GM12878 (cell line): ENCODE results near the gene TMPRSS6. TPM values are rescaled to one million over a fixed set of nuclear protein-coding genes. Genes with fewer than 3 reads are reported as not detected.

Source experiments
- ATAC-seq: fragments of 200-7000 bp; cut with Tn5 transposase; 3 replicates; pipeline ENCODE4 v1.9.1; 2020; ENCODE audit warnings: mild to moderate bottlenecking, moderate library complexity
- BruUV-seq: library from RNA; stranded (reverse); fragments of 400-500 nt; replicated peaks from 2 replicates; lab custom pipeline; 2021; lab: Mats Ljungman, UMichigan
- CTCF ChIA-PET: fragments of 300-600 bp; sonication (Branson Sonifier 250); formaldehyde crosslinking; extraction: SDS; loops from one replicate; lab custom pipeline; 2021; ENCODE audit warnings: inconsistent platforms; lab: Yijun Ruan, JAX
- POLR2A ChIA-PET: fragments of 350-600 bp; formaldehyde crosslinking; extraction: SDS; loops from one replicate; lab custom pipeline; 2021; ENCODE audit warnings: inconsistent platforms; lab: Charles Lee
- RAD21 ChIA-PET: fragments of 300-600 bp; sonication (Branson Sonifier 250); formaldehyde crosslinking; loops from one replicate; lab custom pipeline; 2023; ENCODE audit warnings: antibody characterized with exemption; ENCODE audit not compliant: unreplicated experiment; lab: Charles Lee
- SMC1A ChIA-PET: fragments of 300-600 bp; sonication (Branson Sonifier 250); formaldehyde crosslinking; loops from one replicate; lab custom pipeline; 2023; ENCODE audit not compliant: unreplicated experiment, uncharacterized antibody; lab: Charles Lee
- DNase-seq: peaks from one replicate; pipeline ENCODE4 v3.0.0-alpha.2; 2011; ENCODE audit warnings: low read depth, low spot score
- FAIRE-seq: peaks from 3 replicates; lab custom pipeline; 2011; peaks lifted over from hg19 to GRCh38; lab: Jason Lieb, UNC
- H2AFZ ChIP-seq: 2 replicates; pipeline ENCODE4 v1.6.0; 2011; ENCODE audit warnings: low read depth, low read length, control low read depth; ENCODE audit not compliant: control insufficient read depth
- H3K27ac ChIP-seq: 2 replicates; pipeline ENCODE4 v1.5.1; 2011; ENCODE audit warnings: control low read depth; ENCODE audit not compliant: control insufficient read depth, insufficient read depth
- H3K27me3 ChIP-seq, 2 experiments: replicated peaks in 1 of 2; 2 replicates each; pipeline versions ENCODE4 v1.6.0 to v1.6.1; 2011; ENCODE audit warnings: low read length in 1 of 2; ENCODE audit not compliant: control insufficient read depth in 2 of 2, insufficient read depth in 2 of 2
- H3K36me3 ChIP-seq, 2 experiments: 2 replicates each; pipeline ENCODE4 v1.5.1; 2011; ENCODE audit warnings: low read length in 1 of 2; ENCODE audit not compliant: control insufficient read depth in 2 of 2, insufficient read depth in 2 of 2
- H3K4me1 ChIP-seq: 2 replicates; pipeline ENCODE4 v1.6.1; 2011; ENCODE audit warnings: mild to moderate bottlenecking, low read length, moderate library complexity, mixed read lengths; ENCODE audit not compliant: control insufficient read depth, insufficient read depth
- H3K4me2 ChIP-seq: 2 replicates; pipeline ENCODE4 v1.6.0; 2011; ENCODE audit warnings: control low read depth; ENCODE audit not compliant: control insufficient read depth, insufficient read depth
- H3K4me3 ChIP-seq: fragments of 200-600 bp; sonication (generic); 2 replicates; pipeline ENCODE4 v1.5.1; 2016
- H3K79me2 ChIP-seq: 2 replicates; pipeline ENCODE4 v1.6.0; 2011; ENCODE audit warnings: low read length; ENCODE audit not compliant: control insufficient read depth, insufficient read depth
- H3K9ac ChIP-seq: 2 replicates; pipeline ENCODE4 v1.8.0; 2011; ENCODE audit warnings: low read length, control low read depth, mixed read lengths; ENCODE audit not compliant: control insufficient read depth, insufficient read depth
- H3K9me3 ChIP-seq: replicated peaks from 3 replicates; pipeline ENCODE4 v1.5.1; 2011; ENCODE audit warnings: mild to moderate bottlenecking, low read length; ENCODE audit not compliant: control insufficient read depth, insufficient read depth
- H4K20me1 ChIP-seq: 2 replicates; pipeline ENCODE4 v1.6.0; 2011; ENCODE audit not compliant: control insufficient read depth, insufficient read depth
- ATF7 ChIP-seq: fragments of 450-650 bp; IDR thresholded peaks from 2 replicates; pipeline ENCODE4 v1.6.1; 2016; ENCODE audit warnings: low read depth, mild to moderate bottlenecking
- FOS ChIP-seq: IDR thresholded peaks from 3 replicates; pipeline ENCODE4 v1.6.1; 2011; ENCODE audit warnings: borderline replicate concordance; ENCODE audit not compliant: insufficient read length; ENCODE audit errors: extremely low read depth
- GATAD2B ChIP-seq: fragments of 450-650 bp; conservative IDR thresholded peaks from 2 replicates; pipeline ENCODE4 v1.6.1; 2017; ENCODE audit warnings: low read depth, mild to moderate bottlenecking, moderate library complexity
- MAX ChIP-seq: IDR thresholded peaks from 2 replicates; pipeline ENCODE4 v1.6.1; 2012; ENCODE audit warnings: low read depth, low read length, improper control_type of control experiment
- MLLT1 ChIP-seq: fragments of 450-650 bp; IDR thresholded peaks from 2 replicates; pipeline ENCODE4 v1.6.1; 2016; ENCODE audit warnings: mild to moderate bottlenecking
- PAX5 ChIP-seq: IDR thresholded peaks from 2 replicates; pipeline ENCODE4 v1.6.1; 2011; ENCODE audit warnings: low read depth, low read length, borderline replicate concordance
- USF1 ChIP-seq: IDR thresholded peaks from 2 replicates; pipeline ENCODE4 v1.6.1; 2011; ENCODE audit warnings: borderline replicate concordance, low read depth, mild to moderate bottlenecking, moderate library complexity, mixed read lengths, low read length; ENCODE audit not compliant: insufficient read depth; ENCODE audit errors: extremely low read length
- ZNF622 ChIP-seq: fragments of 450-650 bp; IDR thresholded peaks from 2 replicates; pipeline ENCODE4 v1.6.1; 2017; ENCODE audit warnings: mild to moderate bottlenecking, inconsistent platforms
- WGBS: methylation state at CpG from one replicate; pipeline ENCODE4 v1.1.6; 2016; ENCODE audit warnings: low lambda C conversion rate; ENCODE audit not compliant: insufficient replicate concordance, insufficient coverage; ENCODE audit errors: missing lambda C conversion rate; 5-methylcytosine and 5-hydroxymethylcytosine counted together
- in situ Hi-C: fragments of 300-500 bp; cut with MboI; formaldehyde crosslinking; loops from 9 replicates; pipeline ENCODE4 v1.14.3; 2018; ENCODE audit warnings: mixed read lengths
- intact Hi-C: fragments of 100-400 bp; cut with micrococcal nuclease; formaldehyde crosslinking; loops from one replicate; pipeline ENCODE4 v1.14.2; 2022; ENCODE audit not compliant: unreplicated experiment
- polyA plus RNA-seq, 11 experiments: library from polyadenylated mRNA; depleted of rRNA in 4 of 11; unstranded in 6 of 11; stranded (reverse) in 5 of 11; fragments of >200 nt; fragmentation: Nextera tagmentation in 4 of 11; fragmentation: Illumina TruSeq in 1 of 11; extraction: Ambion mirVana in 4 of 11; extraction: Trizol in 1 of 11; gene quantifications; 1 replicate in 1 of 11; 2 replicates in 10 of 11; pipeline versions ENCODE4 v1.2.1 to v1.2.3, GENCODE V29; 2011 to 2016; ENCODE audit warnings: inconsistent platforms in 2 of 11, missing spikeins in 2 of 11, low read depth in 1 of 11
- total RNA-seq, 4 experiments: library from RNA; depleted of rRNA in 3 of 4; stranded (reverse); fragments of >200 nt in 3 of 4; fragmentation: Illumina TruSeq in 1 of 4; extraction: Trizol in 1 of 4; gene quantifications; 2 replicates each; pipeline versions ENCODE4 v1.2.1 to v1.2.3, GENCODE V29; 2013 to 2021

TMPRSS6 gene
- total and polyA plus RNA-seq, 10 of the 15 experiments (the other 5 are each of a cell fraction or from before 2014, with no cell fraction given), result 0.06 to 0.69 (median 0.19) TPM; not detected in 6

- H3K79me2 ChIP-seq, result no peaks in the 10 kb centered on the region
- no peak overlapping the region for H3K4me3 ChIP-seq
- H3K27ac ChIP-seq, result no peak overlapping the region
- ChIA-PET SMC1A (no interaction called here), RAD21 (no interaction called here), CTCF (interaction anchor here (0.9 kb wide), 1 partner anchor 402 kb away, joined by 3 read pairs; no protein-coding TSS in a partner anchor), POLR2A (no interaction called here)
- no peak overlapping the region for H3K4me2 ChIP-seq
- no peaks in the 10 kb centered on the region for H3K4me1 ChIP-seq
- WGBS, result 40% methylated on average over 8 of the region's 8 CpGs
- peaks cover 3 to 6% of the 10 kb centered on the region in 2 experiments; a peak in 3 of 4 replicates for H3K27me3 ChIP-seq
- H2AFZ ChIP-seq, result no peak overlapping the region
- intact Hi-C loops, result no loop called here
- in situ Hi-C loops, result no loop called here
- FAIRE-seq (no peak), ATAC-seq (no peak), DNase-seq (no peak)
- H3K9me3 ChIP-seq, result no peaks in the 10 kb centered on the region
- no peak for TF ChIP-seq ZNF622
- TF ChIP-seq GATAD2B, result no peak
- TF ChIP-seq MAX, result no peak
- TF ChIP-seq PAX5, result no peak
- no peak for TF ChIP-seq USF1
- TF ChIP-seq MLLT1, result no peak
- TF ChIP-seq ATF7, result no peak
- no peak for TF ChIP-seq FOS
- TF ChIP-seq, all 136 proteins: peak for 0
- BruUV-seq, result no TSS peak
- no peaks in the 10 kb centered on the region for H3K36me3 ChIP-seq
- H4K20me1 ChIP-seq, result no peaks in the 10 kb centered on the region
- no peak overlapping the region for H3K9ac ChIP-seq
Measured at GRCh38 chr22:37070334-37070733, 39.2 kb downstream of the TMPRSS6 start.
